MCF 10A (cell line): ENCODE data around the gene SNTB2. TPM values are rescaled to one million over a fixed set of nuclear protein-coding genes. Genes with fewer than 3 reads are reported as not detected.

Source experiments
- BruUV-seq: library from RNA; stranded (reverse); fragments of 400-500 nt; replicated peaks from 2 replicates; lab custom pipeline; 2021; lab: Mats Ljungman, UMichigan
- CTCF ChIA-PET: fragments of 300-600 bp; sonication (Branson Sonifier 250); formaldehyde crosslinking; extraction: SDS; loops from one replicate; lab custom pipeline; 2021; ENCODE audit warnings: antibody characterized with exemption, inconsistent platforms; lab: Yijun Ruan, JAX
- POLR2A ChIA-PET: fragments of 300-600, 350-650 bp; sonication (Branson Sonifier 250); formaldehyde crosslinking; extraction: SDS; loops from one replicate; lab custom pipeline; 2020; ENCODE audit warnings: antibody characterized with exemption, inconsistent platforms; lab: Yijun Ruan, JAX
- DNase-seq: peaks from one replicate; pipeline ENCODE4 v3.0.0-alpha.2; 2018; ENCODE audit not compliant: unreplicated experiment
- H3K27ac Mint-ChIP-seq: one replicate; pipeline ENCODE4 v1.8.0; 2022; ENCODE audit warnings: mild to moderate bottlenecking, low read depth, mixed read lengths; ENCODE audit not compliant: unreplicated experiment
- H3K27me3 Mint-ChIP-seq: one replicate; pipeline ENCODE4 v1.8.0; 2022; ENCODE audit warnings: mixed read lengths; ENCODE audit not compliant: insufficient read depth, unreplicated experiment
- H3K36me3 Mint-ChIP-seq: one replicate; pipeline ENCODE4 v1.8.0; 2022; ENCODE audit warnings: mild to moderate bottlenecking, moderate library complexity, mixed read lengths; ENCODE audit not compliant: insufficient read depth, unreplicated experiment
- H3K4me1 Mint-ChIP-seq: one replicate; pipeline ENCODE4 v1.8.0; 2022; ENCODE audit warnings: mixed read lengths; ENCODE audit not compliant: insufficient read depth, unreplicated experiment
- H3K4me3 Mint-ChIP-seq: one replicate; pipeline ENCODE4 v1.8.0; 2022; ENCODE audit warnings: mild to moderate bottlenecking, moderate library complexity, mixed read lengths; ENCODE audit not compliant: unreplicated experiment
- H3K9me3 Mint-ChIP-seq: one replicate; pipeline ENCODE4 v1.8.0; 2022; ENCODE audit warnings: mixed read lengths; ENCODE audit not compliant: unreplicated experiment
- intact Hi-C: fragments of 100-400 bp; cut with micrococcal nuclease; formaldehyde crosslinking; loops from 2 replicates; pipeline ENCODE4 v1.14.1; 2022
- total RNA-seq: library from RNA; stranded (reverse); gene quantifications from 2 replicates; pipeline ENCODE4 v1.2.3, GENCODE V29; 2022
- TF ChIP-seq, protein P1 (sequence below): fragments of 200-600 bp; IDR thresholded peaks from one replicate; pipeline ENCODE4 v1.8.0; 2022; ENCODE audit warnings: antibody characterized with exemption, mild to moderate bottlenecking; ENCODE audit not compliant: unreplicated experiment

Gene SNTB2
- total RNA-seq, 1 experiment from 2014 or later, result 20.2 TPM

DNA sequence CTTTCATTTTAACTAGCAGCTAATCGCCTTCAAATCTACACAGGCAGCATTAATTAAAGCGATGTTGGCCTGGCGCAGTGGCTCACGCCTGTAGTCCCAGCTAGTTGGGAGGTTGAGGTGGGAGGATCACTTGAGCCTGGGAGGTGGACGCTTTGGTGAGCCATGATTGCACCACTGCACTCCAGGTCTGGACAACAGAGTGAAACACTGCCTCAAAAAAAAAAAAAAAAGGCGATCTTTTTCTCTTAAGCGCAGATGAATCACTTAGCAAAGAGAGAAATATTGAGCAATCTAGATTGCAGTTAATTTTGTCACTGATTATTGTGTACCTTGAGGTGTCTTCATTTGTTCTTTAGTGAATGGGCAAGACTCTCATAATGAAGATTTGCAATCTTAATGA is 12.4 kb downstream of the SNTB2 start:
- H3K4me1 Mint-ChIP-seq, result peaks cover 40% of the 10 kb centered on the region
- DNase-seq, result peak; percentile 95
- H3K27ac Mint-ChIP-seq, result peak overlapping the region; percentile 84
- no TSS peak for BruUV-seq
- ChIA-PET POLR2A (interaction anchor here (0.8 to 5.1 kb wide), 11 partner anchors 8 to 66 kb away, joined by 3 to 87 read pairs (median 8); partner anchors contain the start of gene SNTB2), CTCF (interaction anchor here (0.6 to 1.2 kb wide), 5 partner anchors 10 to 41 kb away, joined by 3 to 7 read pairs (median 3); no protein-coding TSS in a partner anchor)
- no peaks in the 10 kb centered on the region for H3K36me3 Mint-ChIP-seq
- no peaks in the 10 kb centered on the region for H3K9me3 Mint-ChIP-seq
- peak overlapping the region; percentile 64 for H3K4me3 Mint-ChIP-seq
- no peaks in the 10 kb centered on the region for H3K27me3 Mint-ChIP-seq
- TF ChIP-seq, protein P1, sequence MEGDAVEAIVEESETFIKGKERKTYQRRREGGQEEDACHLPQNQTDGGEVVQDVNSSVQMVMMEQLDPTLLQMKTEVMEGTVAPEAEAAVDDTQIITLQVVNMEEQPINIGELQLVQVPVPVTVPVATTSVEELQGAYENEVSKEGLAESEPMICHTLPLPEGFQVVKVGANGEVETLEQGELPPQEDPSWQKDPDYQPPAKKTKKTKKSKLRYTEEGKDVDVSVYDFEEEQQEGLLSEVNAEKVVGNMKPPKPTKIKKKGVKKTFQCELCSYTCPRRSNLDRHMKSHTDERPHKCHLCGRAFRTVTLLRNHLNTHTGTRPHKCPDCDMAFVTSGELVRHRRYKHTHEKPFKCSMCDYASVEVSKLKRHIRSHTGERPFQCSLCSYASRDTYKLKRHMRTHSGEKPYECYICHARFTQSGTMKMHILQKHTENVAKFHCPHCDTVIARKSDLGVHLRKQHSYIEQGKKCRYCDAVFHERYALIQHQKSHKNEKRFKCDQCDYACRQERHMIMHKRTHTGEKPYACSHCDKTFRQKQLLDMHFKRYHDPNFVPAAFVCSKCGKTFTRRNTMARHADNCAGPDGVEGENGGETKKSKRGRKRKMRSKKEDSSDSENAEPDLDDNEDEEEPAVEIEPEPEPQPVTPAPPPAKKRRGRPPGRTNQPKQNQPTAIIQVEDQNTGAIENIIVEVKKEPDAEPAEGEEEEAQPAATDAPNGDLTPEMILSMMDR, result no peak
- intact Hi-C loops, result loop anchor here (1.0 to 2.0 kb wide), 2 partner anchors 11 to 17 kb away; no protein-coding TSS in a partner anchor

DNA sequence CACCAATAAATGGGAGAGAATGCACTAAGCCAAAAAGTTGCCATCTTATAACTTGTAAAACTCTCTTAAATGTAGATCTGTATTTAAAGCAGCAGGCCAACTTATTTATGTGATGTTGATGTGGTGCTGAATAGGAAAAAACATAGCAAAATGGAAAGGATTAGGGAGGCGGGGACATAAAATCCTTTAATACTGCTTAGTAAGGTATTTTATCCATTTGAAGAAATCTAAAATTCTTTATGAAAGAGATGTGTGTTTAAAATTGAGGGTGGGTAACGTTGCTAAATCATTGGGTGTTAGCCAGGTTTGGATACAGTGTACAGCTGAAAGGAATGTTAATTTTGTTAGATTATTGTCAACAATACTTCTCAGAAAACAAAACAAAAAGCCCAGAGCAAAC is 14.3 kb downstream of the SNTB2 start:
- Mint-ChIP-seq H3K27ac (peak overlapping the region; percentile 25), H3K9me3 (no peaks in the 10 kb centered on the region), H3K36me3 (no peaks in the 10 kb centered on the region), H3K4me3 (no peak overlapping the region), H3K27me3 (no peaks in the 10 kb centered on the region), H3K4me1 (peaks cover 46% of the 10 kb centered on the region)
- ChIA-PET CTCF (no interaction called here), POLR2A (interaction anchor here (0.6 to 4.3 kb wide), 6 partner anchors 13 to 137 kb away, joined by 3 to 51 read pairs (median 8); partner anchors contain the start of gene SNTB2)
- TF ChIP-seq, protein P1, result no peak
- BruUV-seq, result no TSS peak
- intact Hi-C loops, result no loop called here
- no peak for DNase-seq

DNA sequence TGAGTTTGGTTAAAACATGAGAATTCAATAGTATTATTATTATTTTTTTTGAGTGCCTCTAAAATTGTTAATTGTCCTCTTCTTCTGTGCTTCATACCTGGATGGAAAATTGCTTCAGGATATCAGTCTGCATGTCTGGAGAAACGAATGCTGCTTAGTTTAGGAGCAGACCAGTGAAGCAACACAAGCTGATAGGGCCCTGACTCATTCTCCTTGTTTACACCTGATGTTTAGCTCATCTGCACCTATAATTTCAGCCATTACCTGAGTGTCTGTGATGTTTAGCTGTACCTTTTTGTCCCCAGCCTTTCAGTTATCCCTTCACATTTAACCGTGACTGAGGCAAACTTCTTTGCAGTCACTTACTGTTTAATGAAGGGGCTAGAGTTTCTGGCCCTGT is 14.8 kb downstream of the SNTB2 start:
- Mint-ChIP-seq H3K27me3 (no peaks in the 10 kb centered on the region), H3K4me3 (no peak overlapping the region), H3K4me1 (peaks cover 46% of the 10 kb centered on the region), H3K9me3 (no peaks in the 10 kb centered on the region), H3K27ac (peak overlapping the region; percentile 25), H3K36me3 (no peaks in the 10 kb centered on the region)
- intact Hi-C loops, result no loop called here
- TF ChIP-seq, protein P1, result no peak
- DNase-seq, result peak; percentile 42
- ChIA-PET CTCF (interaction anchor here (1.0 kb wide), 1 partner anchor 66 kb away, joined by 5 read pairs; no protein-coding TSS in a partner anchor), POLR2A (interaction anchor here (0.5 to 4.3 kb wide), 7 partner anchors 13 to 397 kb away, joined by 3 to 51 read pairs (median 8); partner anchors contain the start of gene SNTB2)
- no TSS peak for BruUV-seq

DNA sequence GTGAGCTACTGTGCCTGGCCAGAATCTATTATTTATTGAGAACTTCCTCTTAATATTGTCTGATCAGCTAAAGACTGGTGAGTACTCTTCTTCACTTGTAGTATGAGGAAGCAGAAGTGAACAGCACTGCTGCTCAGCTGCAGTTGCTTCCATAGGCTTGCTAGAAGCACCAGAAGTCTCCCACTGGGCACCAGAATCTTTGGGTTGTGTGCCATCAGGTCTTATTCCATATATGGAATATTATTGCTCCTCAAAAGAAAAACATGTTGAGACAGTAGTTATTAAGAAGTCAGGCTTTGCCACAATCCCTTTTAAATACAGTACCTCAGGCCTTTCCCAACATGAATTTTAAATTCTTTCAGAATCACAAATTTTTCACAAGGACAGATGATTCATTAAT is 17.2 kb downstream of the SNTB2 start:
- Mint-ChIP-seq H3K27me3 (no peaks in the 10 kb centered on the region), H3K4me1 (peaks cover 35% of the 10 kb centered on the region), H3K4me3 (no peak overlapping the region), H3K36me3 (no peaks in the 10 kb centered on the region), H3K27ac (peak overlapping the region; percentile 89), H3K9me3 (no peaks in the 10 kb centered on the region)
- TF ChIP-seq, protein P1, result no peak
- no peak for DNase-seq
- POLR2A ChIA-PET, result interaction anchor here (1.0 to 4.3 kb wide), 5 partner anchors 13 to 30 kb away, joined by 3 to 51 read pairs (median 6); partner anchors contain the start of gene SNTB2
- intact Hi-C loops, result no loop called here
- CTCF ChIA-PET, result no interaction called here
- BruUV-seq, result no TSS peak
